Hypothalamus (tissue), 51 donors: Measurements from ENCODE around the gene UNC5A.

Experiments
- DNase-seq, 51 donors: peaks; one replicate each; lab custom pipeline; 2025; lab: John Stamatoyannopoulos, UW

UNC5A gene

GRCh38 chr5:176798949-176799348, 11.4 kb upstream of the UNC5A start:
- no peak for DNase-seq

- DNase-seq, result no peak
Measured at GRCh38 chr5:176799488-176799887, 10.9 kb upstream of the UNC5A start.

GRCh38 chr5:176800024-176800423, 10.3 kb upstream of the UNC5A start:
- DNase-seq, result no peak

- no peak for DNase-seq
Measured at GRCh38 chr5:176802116-176802784, 8.1 kb upstream of the UNC5A start.

- DNase-seq, result peak in 4 of 51 donors; percentile 12 to 31 (median 15)
Measured at GRCh38 chr5:176803068-176803942, 7.1 kb upstream of the UNC5A start.

- DNase-seq, result no peak
Measured at GRCh38 chr5:176803943-176804498, 6.3 kb upstream of the UNC5A start.

- DNase-seq, result no peak
Measured at GRCh38 chr5:176806137-176806536, 4.2 kb upstream of the UNC5A start.

- peak in 1 of 51 donors; percentile 37 for DNase-seq
Measured at GRCh38 chr5:176809544-176810080, 747 bp upstream of the UNC5A start.

GRCh38 chr5:176810687-176811501, 535 bp downstream of the UNC5A start:
- DNase-seq, result peak in 6 of 51 donors; percentile 6 to 79 (median 26)

- peak in 8 of 51 donors; percentile 10 to 45 (median 21) for DNase-seq
Measured at GRCh38 chr5:176812269-176813259, 2.2 kb downstream of the UNC5A start.

- DNase-seq, result no peak
Measured at GRCh38 chr5:176813587-176814312, 3.4 kb downstream of the UNC5A start.

GRCh38 chr5:176814313-176814685, 3.9 kb downstream of the UNC5A start:
- no peak for DNase-seq

- DNase-seq, result peak in 1 of 51 donors; percentile 45
Measured at GRCh38 chr5:176814836-176815438, 4.6 kb downstream of the UNC5A start.

- DNase-seq, result no peak
Measured at GRCh38 chr5:176816043-176816745, 5.8 kb downstream of the UNC5A start.

- no peak for DNase-seq
Measured at GRCh38 chr5:176816791-176817347, 6.5 kb downstream of the UNC5A start.

- DNase-seq, result peak in 1 of 51 donors; percentile 12
Measured at GRCh38 chr5:176817369-176817840, 7.0 kb downstream of the UNC5A start.

- peak in 7 of 51 donors; percentile 8 to 33 (median 21) for DNase-seq
Measured at GRCh38 chr5:176817841-176818377, 7.5 kb downstream of the UNC5A start.
